ENCODE measurements around the gene SORT1. TPM values are rescaled to one million over a fixed set of nuclear protein-coding genes. Genes with fewer than 3 reads are reported as not detected.

SORT1 gene
- total and polyA plus RNA-seq, 8 donors, result 39.4 to 165 (median 46.7) TPM

GRCh38 chr1:109259674-109260557 lies 137.8 kb downstream of the SORT1 start:
- Histone ChIP-seq H3K36me3 (no peaks in the 10 kb centered on the region), H3K27ac (no peak overlapping the region), H3K4me1 (peaks cover 1 to 9% of the 10 kb centered on the region in 2 donors), H3K4me3 (no peak overlapping the region), H3K9me3 (no peaks in the 10 kb centered on the region), H3K27me3 (no peaks in the 10 kb centered on the region)
- no peak for TF ChIP-seq CTCF (IDR thresholded peaks at IDR 0.05)
- ATAC-seq (no peak), DNase-seq (no peak)
- intact Hi-C loops (cut with DNase I), result loop anchor here in 1 of 2 donors (5.0 to 10.0 kb wide), 2 partner anchors 147 to 275 kb away; partner anchors contain the start of gene GPR61

Other genes starting within 250 kb of the SORT1 start
- 100 to 1,000 TPM; 144 to 189 TPM for gene SARS1, start 184.0 kb downstream of the SORT1 start, total RNA-seq
- 100 to 1,000 TPM; 139 to 160 (median 145) TPM for gene SARS1, start 184.0 kb downstream of the SORT1 start, polyA plus RNA-seq (ENCODE audit: insufficient read length in 6 of 6)
- 1 to 10 TPM; 5.9 to 8.8 TPM for gene CELSR2, start 148.4 kb downstream of the SORT1 start, total RNA-seq
- 10 to 100 TPM; 11.8 to 18.0 (median 12.8) TPM for gene CELSR2, start 148.4 kb downstream of the SORT1 start, polyA plus RNA-seq (ENCODE audit: insufficient read length in 6 of 6)
- gene PSRC1, start 114.8 kb downstream of the SORT1 start, total RNA-seq, result 1 to 10 TPM; 4.2 to 7.3 TPM
- gene PSRC1, start 114.8 kb downstream of the SORT1 start, polyA plus RNA-seq (ENCODE audit: insufficient read length in 6 of 6), result 10 to 100 TPM; 34.0 to 53.0 (median 40.5) TPM
- 10 to 100 TPM in 1 of 2 donors, not detected in 1; 21.4 TPM for gene MYBPHL, start 90.9 kb downstream of the SORT1 start, total RNA-seq
- 1 to 10 TPM in 1 of 6 donors, under 1 TPM in 4, not detected in 1; 0.24 to 1.0 (median 0.27) TPM for gene MYBPHL, start 90.9 kb downstream of the SORT1 start, polyA plus RNA-seq (ENCODE audit: insufficient read length in 6 of 6)
- gene PSMA5, start 28.5 kb upstream of the SORT1 start, total RNA-seq, result 10 to 100 TPM; 62.2 to 89.0 TPM
- gene PSMA5, start 28.5 kb upstream of the SORT1 start, polyA plus RNA-seq (ENCODE audit: insufficient read length in 6 of 6), result 10 to 100 TPM; 74.2 to 94.7 (median 89.7) TPM
- gene SYPL2, start 68.6 kb upstream of the SORT1 start, total RNA-seq, result 1 to 10 TPM; 3.6 to 4.5 TPM
- under 1 TPM; 0.14 to 0.37 (median 0.21) TPM for gene SYPL2, start 68.6 kb upstream of the SORT1 start, polyA plus RNA-seq (ENCODE audit: insufficient read length in 6 of 6)
- gene ATXN7L2, start 86.0 kb upstream of the SORT1 start, total RNA-seq, result 1 to 10 TPM; 4.7 to 5.6 TPM
- 10 to 100 TPM in 2 of 6 donors, 1 to 10 TPM in 4; 7.4 to 11.7 (median 8.2) TPM for gene ATXN7L2, start 86.0 kb upstream of the SORT1 start, polyA plus RNA-seq (ENCODE audit: insufficient read length in 6 of 6)
- 10 to 100 TPM; 11.3 to 14.9 TPM for gene CYB561D1, start 96.2 kb upstream of the SORT1 start, total RNA-seq
- 1 to 10 TPM; 6.0 to 10.0 (median 7.6) TPM for gene CYB561D1, start 96.2 kb upstream of the SORT1 start, polyA plus RNA-seq (ENCODE audit: insufficient read length in 6 of 6)
- gene AMIGO1, start 111.8 kb upstream of the SORT1 start, total RNA-seq, result 1 to 10 TPM; 4.1 to 8.1 TPM
- 1 to 10 TPM; 3.1 to 4.6 (median 3.5) TPM for gene AMIGO1, start 111.8 kb upstream of the SORT1 start, polyA plus RNA-seq (ENCODE audit: insufficient read length in 6 of 6)
- not detected for gene GPR61, start 142.0 kb upstream of the SORT1 start, total RNA-seq
- gene GPR61, start 142.0 kb upstream of the SORT1 start, polyA plus RNA-seq (ENCODE audit: insufficient read length in 6 of 6), result under 1 TPM; 0.43 to 0.93 (median 0.69) TPM
- gene GNAI3, start 150.7 kb upstream of the SORT1 start, total RNA-seq, result 1 to 10 TPM; 6.4 to 9.9 TPM
- 10 to 100 TPM in 5 of 6 donors, 1 to 10 TPM in 1; 9.8 to 11.5 (median 11.1) TPM for gene GNAI3, start 150.7 kb upstream of the SORT1 start, polyA plus RNA-seq (ENCODE audit: insufficient read length in 6 of 6)
- gene GNAT2, start 221.7 kb upstream of the SORT1 start, total RNA-seq, result not detected
- gene GNAT2, start 221.7 kb upstream of the SORT1 start, polyA plus RNA-seq (ENCODE audit: insufficient read length in 6 of 6), result under 1 TPM in 1 of 6 donors, not detected in 5; 0.21 TPM
- 10 to 100 TPM; 49.5 to 86.9 TPM for gene AMPD2, start 221.9 kb upstream of the SORT1 start, total RNA-seq
- gene AMPD2, start 221.9 kb upstream of the SORT1 start, polyA plus RNA-seq (ENCODE audit: insufficient read length in 6 of 6), result 10 to 100 TPM; 38.7 to 62.1 (median 47.4) TPM

Data from left lung (tissue), 10 donors.